Gastrocnemius medialis (tissue), 4 donors: Measurements from ENCODE around the gene GABRB2.

Experiments used
- POLR2A ChIP-seq, 2 donors: fragments of 450-650 bp; IDR thresholded peaks; one replicate each; pipeline ENCODE4 v1.6.1; 2017; ENCODE audit warnings: antibody characterized with exemption in 2 of 2, mild to moderate bottlenecking in 2 of 2, moderate library complexity in 2 of 2
- TF ChIP-seq, protein P1 (sequence below), 5 experiments: fragments of 450-650 bp in 3 of 5; fragments of 200-600 bp in 2 of 5; sonication (generic) in 2 of 5; IDR thresholded peaks in 4 of 5; conservative IDR thresholded peaks in 1 of 5; 1 replicate in 4 of 5; 2 replicates in 1 of 5; pipeline ENCODE4 v1.5.1; 2016 to 2019; ENCODE audit warnings: antibody characterized with exemption in 5 of 5, mild to moderate bottlenecking in 3 of 5, moderate library complexity in 3 of 5

- TF ChIP-seq, protein P1, sequence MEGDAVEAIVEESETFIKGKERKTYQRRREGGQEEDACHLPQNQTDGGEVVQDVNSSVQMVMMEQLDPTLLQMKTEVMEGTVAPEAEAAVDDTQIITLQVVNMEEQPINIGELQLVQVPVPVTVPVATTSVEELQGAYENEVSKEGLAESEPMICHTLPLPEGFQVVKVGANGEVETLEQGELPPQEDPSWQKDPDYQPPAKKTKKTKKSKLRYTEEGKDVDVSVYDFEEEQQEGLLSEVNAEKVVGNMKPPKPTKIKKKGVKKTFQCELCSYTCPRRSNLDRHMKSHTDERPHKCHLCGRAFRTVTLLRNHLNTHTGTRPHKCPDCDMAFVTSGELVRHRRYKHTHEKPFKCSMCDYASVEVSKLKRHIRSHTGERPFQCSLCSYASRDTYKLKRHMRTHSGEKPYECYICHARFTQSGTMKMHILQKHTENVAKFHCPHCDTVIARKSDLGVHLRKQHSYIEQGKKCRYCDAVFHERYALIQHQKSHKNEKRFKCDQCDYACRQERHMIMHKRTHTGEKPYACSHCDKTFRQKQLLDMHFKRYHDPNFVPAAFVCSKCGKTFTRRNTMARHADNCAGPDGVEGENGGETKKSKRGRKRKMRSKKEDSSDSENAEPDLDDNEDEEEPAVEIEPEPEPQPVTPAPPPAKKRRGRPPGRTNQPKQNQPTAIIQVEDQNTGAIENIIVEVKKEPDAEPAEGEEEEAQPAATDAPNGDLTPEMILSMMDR (IDR thresholded peaks at IDR 0.05 in 4 of 5, conservative IDR thresholded peaks at IDR 0.05 in 1 of 5): no peak
- TF ChIP-seq POLR2A (IDR thresholded peaks at IDR 0.05): no peak
These were observed 1.4 kb upstream of the GABRB2 start for GRCh38 chr5:161547738-161548486.
